ENCODE data around the gene STUM.

GRCh38 chr1:226525750-226526149 is 22.8 kb upstream of the STUM start:
- TF ChIP-seq E2F6 (IDR thresholded peaks at IDR 0.05; ENCODE audit: borderline replicate concordance, low read depth) (no peak), CTCF (IDR thresholded peaks at IDR 0.05) (no peak), CEBPB (IDR thresholded peaks at IDR 0.05) (no peak), BHLHE40 (IDR thresholded peaks at IDR 0.05; ENCODE audit: low read depth, low read length) (no peak), PBX3 (IDR thresholded peaks at IDR 0.05) (no peak), EP300 (IDR thresholded peaks at IDR 0.05) (no peak), JUN (IDR thresholded peaks at IDR 0.05) (no peak), REST (IDR thresholded peaks at IDR 0.05) (no peak), MAZ (IDR thresholded peaks at IDR 0.05; ENCODE audit: borderline replicate concordance, low read depth, low read length) (no peak), POLR2A (IDR thresholded peaks at IDR 0.05; ENCODE audit: low read length) (no peak), RARB (CRISPR knock-in tag; IDR thresholded peaks at IDR 0.05) (no peak)

All from A549 (cell line).